K562 (cell line): ENCODE results near the gene DMRT2. TPM values are rescaled to one million over a fixed set of nuclear protein-coding genes. Genes with fewer than 3 reads are reported as not detected.

ENCODE experiments used
- ATAC-seq: fragments of 200-7000 bp; cut with Tn5 transposase; 3 replicates; pipeline ENCODE4 v1.9.1; 2020; ENCODE audit warnings: moderate library complexity
- BruUV-seq: library from RNA; stranded (reverse); fragments of 400-500 nt; replicated peaks from 2 replicates; lab custom pipeline; 2021; lab: Mats Ljungman, UMichigan
- CTCF ChIA-PET: fragments of 300-600 bp; formaldehyde crosslinking; extraction: SDS; loops from one replicate; lab custom pipeline; 2021; ENCODE audit warnings: low intra/inter-chr PET ratio; lab: Yijun Ruan, JAX
- POLR2A ChIA-PET: fragments of 300-600, 350-650 bp; sonication (Branson Sonifier 250); formaldehyde crosslinking; extraction: SDS; loops from one replicate; lab custom pipeline; 2021; ENCODE audit warnings: antibody characterized with exemption, inconsistent platforms; lab: Yijun Ruan, JAX
- DNase-seq, 4 experiments: peaks; one replicate each; pipeline versions ENCODE4 v3.0.0 to v3.0.0-alpha.2; 2011 to 2018; ENCODE audit warnings: low spot score in 3 of 4, mixed read lengths in 3 of 4; ENCODE audit errors: extremely low read depth in 1 of 4
- FAIRE-seq: peaks from 2 replicates; lab custom pipeline; 2011; peaks lifted over from hg19 to GRCh38; lab: Jason Lieb, UNC
- H2AFZ ChIP-seq: 2 replicates; pipeline ENCODE4 v1.6.0; 2011; ENCODE audit warnings: low read depth, low read length, control low read depth, inconsistent platforms
- H3K27ac ChIP-seq: fragments of 200-600 bp; 3 replicates; pipeline ENCODE4 v1.8.0; 2011; ENCODE audit warnings: low read depth, mild to moderate bottlenecking, control low read depth, inconsistent platforms, low read length, moderate library complexity, mixed read lengths; ENCODE audit errors: extremely low read depth
- H3K27me3 ChIP-seq, 2 experiments: fragments of 300-600 bp in 1 of 2; 2 replicates in 1 of 2; 3 replicates in 1 of 2; pipeline versions ENCODE4 v1.6.0 to v1.8.0; 2011; ENCODE audit warnings: inconsistent platforms in 2 of 2, low read length in 2 of 2, mild to moderate bottlenecking in 1 of 2, mixed read lengths in 1 of 2, moderate library complexity in 1 of 2; ENCODE audit not compliant: control insufficient read depth in 2 of 2, insufficient read depth in 2 of 2
- H3K36me3 ChIP-seq: fragments of 300-600 bp; 3 replicates; pipeline ENCODE4 v1.8.0; 2011; ENCODE audit warnings: mild to moderate bottlenecking, low read length, inconsistent platforms; ENCODE audit not compliant: control insufficient read depth, insufficient read depth
- H3K4me1 ChIP-seq, 2 experiments: fragments of 200-600 bp in 1 of 2; replicated peaks in 1 of 2; 2 replicates in 1 of 2; 3 replicates in 1 of 2; pipeline versions ENCODE4 v1.5.1 to v1.8.0; 2011; ENCODE audit warnings: inconsistent platforms in 2 of 2, low read length in 2 of 2, mild to moderate bottlenecking in 1 of 2, mixed read lengths in 1 of 2, moderate library complexity in 1 of 2; ENCODE audit not compliant: control insufficient read depth in 2 of 2, insufficient read depth in 2 of 2
- H3K4me2 ChIP-seq: 2 replicates; pipeline ENCODE4 v1.6.1; 2011; ENCODE audit warnings: low read length, control low read depth, inconsistent platforms, mixed read lengths; ENCODE audit not compliant: insufficient read depth
- H3K4me3 ChIP-seq: fragments of 200-600 bp; sonication (generic), shearing (Covaris generic); 2 replicates; pipeline ENCODE4 v1.5.1; 2016; ENCODE audit warnings: control low read depth, inconsistent platforms
- H3K79me2 ChIP-seq: fragments of 200-600 bp; 3 replicates; pipeline ENCODE4 v1.8.0; 2011; ENCODE audit warnings: low read length, inconsistent platforms; ENCODE audit not compliant: control insufficient read depth, insufficient read depth
- H3K9ac ChIP-seq, 2 experiments: 2 replicates each; pipeline versions ENCODE4 v1.6.0 to v1.6.1; 2011; ENCODE audit warnings: low read depth in 2 of 2, low read length in 2 of 2, control low read depth in 1 of 2, inconsistent platforms in 1 of 2, mild to moderate bottlenecking in 1 of 2, mixed read lengths in 1 of 2; ENCODE audit not compliant: insufficient read depth in 1 of 2
- H3K9me1 ChIP-seq: one replicate; pipeline ENCODE4 v1.6.0; 2011; ENCODE audit warnings: inconsistent platforms, mild to moderate bottlenecking, low read length, moderate library complexity; ENCODE audit not compliant: control insufficient read depth, insufficient read depth
- H3K9me3 ChIP-seq: replicated peaks from 2 replicates; pipeline ENCODE4 v1.5.1; 2011; ENCODE audit warnings: low read depth, low read length, inconsistent platforms; ENCODE audit not compliant: control insufficient read depth, insufficient read depth
- H4K20me1 ChIP-seq: replicated peaks from 2 replicates; pipeline ENCODE4 v1.6.1; 2011; ENCODE audit warnings: low read length, inconsistent platforms, mixed read lengths; ENCODE audit not compliant: control insufficient read depth, insufficient read depth
- CTBP1 ChIP-seq: fragments of 450-650 bp; IDR thresholded peaks from 2 replicates; pipeline ENCODE4 v1.6.1; 2016; ENCODE audit warnings: borderline replicate concordance
- FOS ChIP-seq: IDR thresholded peaks from 3 replicates; pipeline ENCODE4 v1.6.1; 2011; ENCODE audit not compliant: insufficient read length; ENCODE audit errors: extremely low read depth
- FOXJ3 ChIP-seq: sonication (generic); formaldehyde crosslinking; IDR thresholded peaks from 2 replicates; pipeline ENCODE4 v1.4.0; 2020; ENCODE audit warnings: mild to moderate bottlenecking, missing genetic modification reagents
- GATA2 ChIP-seq: sonication (generic); formaldehyde crosslinking; IDR thresholded peaks from 2 replicates; pipeline ENCODE4 v1.4.0; 2020; ENCODE audit warnings: mild to moderate bottlenecking, missing genetic modification reagents
- MBD2 ChIP-seq: sonication (generic); IDR thresholded peaks from 2 replicates; pipeline ENCODE4 v1.6.1; 2016; ENCODE audit warnings: low read depth, borderline replicate concordance
- MCM5 ChIP-seq: fragments of 450-650 bp; IDR thresholded peaks from 2 replicates; pipeline ENCODE4 v1.6.1; 2016; ENCODE audit warnings: low read depth
- MIER1 ChIP-seq: fragments of 450-650 bp; IDR thresholded peaks from 2 replicates; pipeline ENCODE4 v1.6.1; 2016; ENCODE audit warnings: antibody characterized with exemption, mild to moderate bottlenecking, low read depth
- PREB ChIP-seq: sonication (generic); formaldehyde crosslinking; IDR thresholded peaks from 2 replicates; pipeline ENCODE4 v1.8.1; 2023; ENCODE audit warnings: mild to moderate bottlenecking, missing genetic modification reagents
- RHOXF2B ChIP-seq: fragments of 250-450 bp; sonication (Bioruptor Pico); conservative IDR thresholded peaks from 2 replicates; pipeline ENCODE4 v1.5.1; 2021
- TAL1 ChIP-seq: fragments of 450-650 bp; IDR thresholded peaks from 2 replicates; pipeline ENCODE4 v1.6.1; 2016; ENCODE audit warnings: mild to moderate bottlenecking
- TBP ChIP-seq: optimal IDR thresholded peaks from 2 replicates; pipeline ENCODE3; 2011; ENCODE audit warnings: low read depth, low read length, improper control_type of control experiment
- ZNF766 ChIP-seq: fragments of 200-800 bp; sonication (Bioruptor generic); conservative IDR thresholded peaks from 2 replicates; pipeline ENCODE4 v1.6.1; 2016; ENCODE audit warnings: missing genetic modification characterization, missing compliant biosample characterization
- WGBS: fragments of 100-300 bp; shearing (Covaris generic); methylation state at CpG from one replicate; pipeline ENCODE4 v1.1.6; 2016; ENCODE audit warnings: low coverage, mixed read lengths; ENCODE audit not compliant: insufficient coverage; ENCODE audit errors: missing lambda C conversion rate; 5-methylcytosine and 5-hydroxymethylcytosine counted together
- in situ Hi-C: fragments of 300-500 bp; cut with MboI; formaldehyde crosslinking; loops from 4 replicates; pipeline ENCODE4 v1.15.0; 2018; ENCODE audit warnings: inconsistent platforms, mixed read lengths
- intact Hi-C: fragments of 100-400 bp; cut with micrococcal nuclease; formaldehyde crosslinking; loops from 2 replicates; pipeline ENCODE4 v1.14.2; 2022
- polyA plus RNA-seq, 8 experiments: library from polyadenylated mRNA; depleted of rRNA in 4 of 8; stranded (reverse) in 5 of 8; unstranded in 3 of 8; fragments of >200 nt; fragmentation: Nextera tagmentation in 2 of 8; fragmentation: Illumina TruSeq in 1 of 8; extraction: Ambion mirVana in 2 of 8; extraction: Trizol in 1 of 8; gene quantifications; 2 replicates each; pipeline versions ENCODE4 v1.2.1 to v1.2.3, GENCODE V29; 2011 to 2014; ENCODE audit warnings: inconsistent platforms in 1 of 8, missing spikeins in 1 of 8
- total RNA-seq, 7 experiments: library from RNA; depleted of rRNA in 6 of 7; stranded (reverse); fragments of >200 nt in 6 of 7; fragmentation: Illumina TruSeq in 2 of 7; extraction: Trizol in 2 of 7; gene quantifications; 2 replicates each; pipeline versions ENCODE4 v1.2.1 to v1.2.3, GENCODE V29; 2011 to 2021; ENCODE audit warnings: low replicate concordance in 1 of 7
- TF ChIP-seq, protein P1 (sequence below), 2 experiments: fragments of 450-650 bp; formaldehyde crosslinking in 1 of 2; IDR thresholded peaks; 2 replicates each; pipeline versions ENCODE4 v1.4.0 to v1.6.1; 2014 to 2020; ENCODE audit warnings: mild to moderate bottlenecking in 2 of 2, borderline replicate concordance in 1 of 2, low read depth in 1 of 2

The DMRT2 gene
- total and polyA plus RNA-seq, 9 of the 15 experiments (the other 6 are each of a cell fraction or from before 2014, with no cell fraction given) = not detected

GRCh38 chr9:1058826-1059487, 8.8 kb downstream of the DMRT2 start:
- no peaks in the 10 kb centered on the region for H3K4me1 ChIP-seq
- no TSS peak for BruUV-seq
- H3K36me3 ChIP-seq = no peaks in the 10 kb centered on the region
- H3K79me2 ChIP-seq = no peaks in the 10 kb centered on the region
- intact Hi-C loops = no loop called here
- no peaks in the 10 kb centered on the region for H3K9me3 ChIP-seq
- FAIRE-seq (no peak), DNase-seq (no peak), ATAC-seq (no peak)
- H3K27ac ChIP-seq = no peak overlapping the region
- no peak overlapping the region for H2AFZ ChIP-seq
- in situ Hi-C loops = no loop called here
- ChIA-PET POLR2A (no interaction called here), CTCF (no interaction called here)
- no peaks in the 10 kb centered on the region for H4K20me1 ChIP-seq
- H3K4me3 ChIP-seq = no peak overlapping the region
- H3K27me3 ChIP-seq = no peaks in the 10 kb centered on the region
- H3K4me2 ChIP-seq = no peak overlapping the region
- WGBS = 0% methylated on average over 6 of the region's 6 CpGs
- no peaks in the 10 kb centered on the region for H3K9me1 ChIP-seq
- H3K9ac ChIP-seq = no peak overlapping the region
- TF ChIP-seq MCM5 = no peak
- TF ChIP-seq, protein P1, sequence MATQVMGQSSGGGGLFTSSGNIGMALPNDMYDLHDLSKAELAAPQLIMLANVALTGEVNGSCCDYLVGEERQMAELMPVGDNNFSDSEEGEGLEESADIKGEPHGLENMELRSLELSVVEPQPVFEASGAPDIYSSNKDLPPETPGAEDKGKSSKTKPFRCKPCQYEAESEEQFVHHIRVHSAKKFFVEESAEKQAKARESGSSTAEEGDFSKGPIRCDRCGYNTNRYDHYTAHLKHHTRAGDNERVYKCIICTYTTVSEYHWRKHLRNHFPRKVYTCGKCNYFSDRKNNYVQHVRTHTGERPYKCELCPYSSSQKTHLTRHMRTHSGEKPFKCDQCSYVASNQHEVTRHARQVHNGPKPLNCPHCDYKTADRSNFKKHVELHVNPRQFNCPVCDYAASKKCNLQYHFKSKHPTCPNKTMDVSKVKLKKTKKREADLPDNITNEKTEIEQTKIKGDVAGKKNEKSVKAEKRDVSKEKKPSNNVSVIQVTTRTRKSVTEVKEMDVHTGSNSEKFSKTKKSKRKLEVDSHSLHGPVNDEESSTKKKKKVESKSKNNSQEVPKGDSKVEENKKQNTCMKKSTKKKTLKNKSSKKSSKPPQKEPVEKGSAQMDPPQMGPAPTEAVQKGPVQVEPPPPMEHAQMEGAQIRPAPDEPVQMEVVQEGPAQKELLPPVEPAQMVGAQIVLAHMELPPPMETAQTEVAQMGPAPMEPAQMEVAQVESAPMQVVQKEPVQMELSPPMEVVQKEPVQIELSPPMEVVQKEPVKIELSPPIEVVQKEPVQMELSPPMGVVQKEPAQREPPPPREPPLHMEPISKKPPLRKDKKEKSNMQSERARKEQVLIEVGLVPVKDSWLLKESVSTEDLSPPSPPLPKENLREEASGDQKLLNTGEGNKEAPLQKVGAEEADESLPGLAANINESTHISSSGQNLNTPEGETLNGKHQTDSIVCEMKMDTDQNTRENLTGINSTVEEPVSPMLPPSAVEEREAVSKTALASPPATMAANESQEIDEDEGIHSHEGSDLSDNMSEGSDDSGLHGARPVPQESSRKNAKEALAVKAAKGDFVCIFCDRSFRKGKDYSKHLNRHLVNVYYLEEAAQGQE (IDR thresholded peaks at IDR 0.05; ENCODE audit: borderline replicate concordance) = no peak
- TF ChIP-seq, protein P1 (CRISPR knock-in tag; IDR thresholded peaks at IDR 0.05; ENCODE audit: low read depth) = no peak
- TF ChIP-seq TAL1 = no peak
- no peak for TF ChIP-seq RHOXF2B (CRISPR knock-in tag)
- no peak for TF ChIP-seq MIER1
- TF ChIP-seq PREB (CRISPR knock-in tag) = no peak
- TF ChIP-seq FOXJ3 (CRISPR knock-in tag) = no peak
- TF ChIP-seq FOS = no peak
- TF ChIP-seq ZNF766 = no peak
- TF ChIP-seq TBP = no peak
- TF ChIP-seq GATA2 (CRISPR knock-in tag) = no peak
- TF ChIP-seq MBD2 = no peak
- no peak for TF ChIP-seq CTBP1
